Fibroblast of lung (primary cell): Measurements from ENCODE around the gene TCERG1L. TPM values are rescaled to one million over a fixed set of nuclear protein-coding genes. Genes with fewer than 3 reads are reported as not detected.
"Not testable (repeated sequence)": the region's sequence is repeated elsewhere in the genome, so short reads cannot be mapped to it uniquely, and the experiment has no call there.

Experiments
- DNase-seq, 2 donors: peaks; one replicate each; pipeline versions ENCODE4 v3.0.0 to v3.0.0-alpha.2; 2010; ENCODE audit warnings: low read depth in 2 of 2
- H2AFZ ChIP-seq: 2 replicates; pipeline ENCODE4 v1.5.1; 2012; ENCODE audit warnings: low read length, control low read depth, inconsistent platforms
- H3K27ac ChIP-seq: 2 replicates; pipeline ENCODE4 v1.5.1; 2011; ENCODE audit warnings: low read length, control low read depth; ENCODE audit not compliant: insufficient read depth
- H3K27me3 ChIP-seq: 2 replicates; pipeline ENCODE4 v1.5.1; 2011; ENCODE audit warnings: mild to moderate bottlenecking, low read length; ENCODE audit not compliant: control insufficient read depth, insufficient read depth
- H3K36me3 ChIP-seq: 2 replicates; pipeline ENCODE4 v1.5.1; 2011; ENCODE audit warnings: low read length; ENCODE audit not compliant: control insufficient read depth, insufficient read depth
- H3K4me1 ChIP-seq: 2 replicates; pipeline ENCODE4 v1.5.1; 2011; ENCODE audit warnings: low read length; ENCODE audit not compliant: control insufficient read depth, insufficient read depth; ENCODE audit errors: extremely low read depth
- H3K4me2 ChIP-seq: 2 replicates; pipeline ENCODE4 v1.5.1; 2011; ENCODE audit warnings: low read length, control low read depth; ENCODE audit not compliant: insufficient read depth; ENCODE audit errors: extremely low read depth
- H3K4me3 ChIP-seq, 4 experiments: fragments of 200-600 bp in 1 of 4; sonication (generic) in 1 of 4; replicated peaks in 1 of 4; 2 replicates each; pipeline ENCODE4 v1.5.1; 2011 to 2016; ENCODE audit warnings: low read length in 4 of 4, low read depth in 3 of 4, mild to moderate bottlenecking in 3 of 4, control low read depth in 2 of 4, inconsistent platforms in 1 of 4, mixed read lengths in 1 of 4; ENCODE audit not compliant: insufficient read depth in 1 of 4; ENCODE audit errors: control extremely low read depth in 1 of 4
- H3K79me2 ChIP-seq: 2 replicates; pipeline ENCODE4 v1.5.1; 2012; ENCODE audit warnings: mild to moderate bottlenecking, low read length, inconsistent platforms; ENCODE audit not compliant: control insufficient read depth, insufficient read depth
- H3K9ac ChIP-seq: 2 replicates; pipeline ENCODE4 v1.5.1; 2011; ENCODE audit warnings: mild to moderate bottlenecking, low read length, control low read depth; ENCODE audit not compliant: insufficient read depth
- H3K9me3 ChIP-seq: 2 replicates; pipeline ENCODE4 v1.5.1; 2012; ENCODE audit warnings: low read depth, low read length; ENCODE audit not compliant: control insufficient read depth, insufficient read depth
- H4K20me1 ChIP-seq: 2 replicates; pipeline ENCODE4 v1.5.1; 2011; ENCODE audit warnings: low read length; ENCODE audit not compliant: control insufficient read depth, insufficient read depth; ENCODE audit errors: extremely low read depth
- EZH2 ChIP-seq: IDR thresholded peaks from 2 replicates; pipeline ENCODE4 v1.5.1; 2012; ENCODE audit warnings: low read length, control low read depth, mild to moderate bottlenecking; ENCODE audit errors: missing control alignments
- polyA plus RNA-seq, 2 donors: library from polyadenylated mRNA; depleted of rRNA in 1 of 2; stranded (reverse) in 1 of 2; unstranded in 1 of 2; fragments of >200 nt; gene quantifications; 2 replicates each; pipeline ENCODE4 v1.2.1, GENCODE V29; 2011 to 2012; ENCODE audit warnings: missing spikeins in 1 of 2
- total RNA-seq: library from RNA; depleted of rRNA; stranded (reverse); fragments of >200 nt; gene quantifications from 2 replicates; pipeline ENCODE4 v1.2.1, GENCODE V29; 2014
- TF ChIP-seq, protein P1 (sequence below), 2 donors: IDR thresholded peaks in 1 of 2; conservative IDR thresholded peaks in 1 of 2; 1 replicate in 1 of 2; 2 replicates in 1 of 2; pipeline ENCODE4 v1.5.1; 2011 to 2012; ENCODE audit warnings: low read length in 2 of 2, control low read depth in 1 of 2, inconsistent platforms in 1 of 2, low read depth in 1 of 2, mild to moderate bottlenecking in 1 of 2

TCERG1L gene
- total and polyA plus RNA-seq, 2 donors (not counting 1 experiment from before 2014, with no cell fraction given) = 0.02 TPM; not detected in 1

DNA sequence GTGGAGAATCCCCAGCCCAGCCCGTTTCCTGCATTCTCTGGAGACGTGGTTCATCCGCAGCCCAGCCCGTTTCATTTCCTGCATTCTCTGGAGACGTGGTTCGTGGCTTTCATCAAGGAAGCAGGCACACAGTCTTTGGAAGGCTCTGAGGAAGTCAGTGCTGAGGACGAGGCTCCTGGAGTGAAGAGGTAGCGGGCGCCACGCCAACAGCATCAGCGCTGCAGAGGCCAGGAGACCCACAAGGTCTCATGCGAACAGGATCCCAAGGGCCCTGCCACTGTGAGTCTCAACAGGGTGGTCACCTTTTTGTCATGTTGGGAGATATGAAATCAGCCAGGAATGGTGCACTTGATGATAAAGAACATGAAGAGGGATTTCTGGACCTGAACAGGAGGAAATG lies 12.4 kb upstream of the TCERG1L start:
- no peaks in the 10 kb centered on the region for H3K4me1 ChIP-seq
- H3K4me2 ChIP-seq = no peak overlapping the region
- H3K36me3 ChIP-seq = no peaks in the 10 kb centered on the region
- H2AFZ ChIP-seq = no peak overlapping the region
- no peak for TF ChIP-seq EZH2
- TF ChIP-seq, protein P1, sequence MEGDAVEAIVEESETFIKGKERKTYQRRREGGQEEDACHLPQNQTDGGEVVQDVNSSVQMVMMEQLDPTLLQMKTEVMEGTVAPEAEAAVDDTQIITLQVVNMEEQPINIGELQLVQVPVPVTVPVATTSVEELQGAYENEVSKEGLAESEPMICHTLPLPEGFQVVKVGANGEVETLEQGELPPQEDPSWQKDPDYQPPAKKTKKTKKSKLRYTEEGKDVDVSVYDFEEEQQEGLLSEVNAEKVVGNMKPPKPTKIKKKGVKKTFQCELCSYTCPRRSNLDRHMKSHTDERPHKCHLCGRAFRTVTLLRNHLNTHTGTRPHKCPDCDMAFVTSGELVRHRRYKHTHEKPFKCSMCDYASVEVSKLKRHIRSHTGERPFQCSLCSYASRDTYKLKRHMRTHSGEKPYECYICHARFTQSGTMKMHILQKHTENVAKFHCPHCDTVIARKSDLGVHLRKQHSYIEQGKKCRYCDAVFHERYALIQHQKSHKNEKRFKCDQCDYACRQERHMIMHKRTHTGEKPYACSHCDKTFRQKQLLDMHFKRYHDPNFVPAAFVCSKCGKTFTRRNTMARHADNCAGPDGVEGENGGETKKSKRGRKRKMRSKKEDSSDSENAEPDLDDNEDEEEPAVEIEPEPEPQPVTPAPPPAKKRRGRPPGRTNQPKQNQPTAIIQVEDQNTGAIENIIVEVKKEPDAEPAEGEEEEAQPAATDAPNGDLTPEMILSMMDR (conservative IDR thresholded peaks at IDR 0.05 in 1 of 2, IDR thresholded peaks at IDR 0.05 in 1 of 2; ENCODE audit: low read depth in 1 of 2, low read length in 2 of 2) = no peak
- H4K20me1 ChIP-seq = no peaks in the 10 kb centered on the region
- no peak overlapping the region for H3K9ac ChIP-seq
- H3K79me2 ChIP-seq = no peaks in the 10 kb centered on the region
- no peaks in the 10 kb centered on the region for H3K9me3 ChIP-seq
- DNase-seq = no peak
- no peak overlapping the region for H3K4me3 ChIP-seq
- H3K27ac ChIP-seq = no peak overlapping the region
- no peaks in the 10 kb centered on the region for H3K27me3 ChIP-seq

DNA sequence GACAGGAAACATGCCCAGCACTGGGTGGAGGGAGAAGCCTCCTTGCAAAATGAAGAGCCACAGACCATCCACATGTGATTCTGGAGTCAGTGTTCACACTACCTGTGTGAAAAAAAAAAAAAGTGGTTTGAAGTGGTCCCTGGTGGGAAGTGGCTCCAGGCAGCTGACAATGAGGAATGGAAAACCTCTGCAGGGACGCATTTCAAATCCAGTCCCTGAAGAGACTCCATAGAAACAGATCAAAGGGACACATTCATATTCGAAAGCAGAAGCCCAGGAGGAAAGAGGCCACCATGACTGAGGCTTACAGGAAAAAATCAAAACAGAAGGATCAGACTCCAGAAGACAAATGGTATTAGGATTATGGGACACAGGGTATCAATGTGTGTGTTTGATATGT lies 11.5 kb upstream of the TCERG1L start:
- no peaks in the 10 kb centered on the region for H3K27me3 ChIP-seq

DNA sequence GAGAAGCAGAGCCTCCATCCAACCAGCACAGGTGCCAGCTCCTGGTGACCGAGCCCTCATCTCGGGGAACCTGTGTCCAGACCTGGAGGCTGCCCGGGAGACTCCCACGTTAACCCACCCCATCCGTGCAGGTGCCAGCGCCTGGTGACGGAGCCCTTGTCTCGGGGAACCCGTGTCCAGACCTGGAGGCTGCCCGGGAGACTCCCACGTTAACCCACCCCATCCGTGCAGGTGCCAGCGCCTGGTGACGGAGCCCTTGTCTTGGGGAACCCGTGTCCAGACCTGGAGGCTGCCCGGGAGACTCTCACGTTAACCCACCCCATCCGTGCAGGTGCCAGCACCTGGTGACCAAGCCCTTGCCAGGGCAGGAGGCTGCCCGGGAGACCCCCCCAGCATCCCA lies 11.1 kb upstream of the TCERG1L start:
- H3K79me2 ChIP-seq, H3K9ac ChIP-seq, H3K4me3 ChIP-seq, H3K4me1 ChIP-seq, H2AFZ ChIP-seq, H3K36me3 ChIP-seq, H3K27ac ChIP-seq, H3K9me3 ChIP-seq, H3K4me2 ChIP-seq, DNase-seq, H3K27me3 ChIP-seq, H4K20me1 ChIP-seq: not testable (repeated sequence)

More for the DNA sequence above, 11.5 kb upstream of the TCERG1L start:
- H3K4me2 ChIP-seq = no peak overlapping the region
- no peak overlapping the region for H3K4me3 ChIP-seq
- H3K9me3 ChIP-seq = no peaks in the 10 kb centered on the region
- TF ChIP-seq, protein P1 (conservative IDR thresholded peaks at IDR 0.05 in 1 of 2, IDR thresholded peaks at IDR 0.05 in 1 of 2; ENCODE audit: low read depth in 1 of 2, low read length in 2 of 2) = no peak
- no peak for TF ChIP-seq EZH2
- H3K27ac ChIP-seq = no peak overlapping the region
- no peaks in the 10 kb centered on the region for H3K4me1 ChIP-seq
- no peaks in the 10 kb centered on the region for H3K79me2 ChIP-seq
- DNase-seq = no peak
- H2AFZ ChIP-seq = no peak overlapping the region
- H4K20me1 ChIP-seq = no peaks in the 10 kb centered on the region
- H3K36me3 ChIP-seq = no peaks in the 10 kb centered on the region
- no peak overlapping the region for H3K9ac ChIP-seq
